Heart left ventricle (tissue), 13 donors: ENCODE measurements around the gene NOS1AP.

Experiments
- CTCF ChIP-seq, 12 donors: fragments of 200-600 bp; sonication (generic) in 4 of 12; IDR thresholded peaks; one replicate each; pipeline versions ENCODE4 v1.5.0 to v1.8.0; 2018 to 2022; ENCODE audit warnings: antibody characterized with exemption in 12 of 12, mild to moderate bottlenecking in 5 of 12
- POLR2A ChIP-seq, 2 donors: fragments of 450-650 bp; IDR thresholded peaks; one replicate each; pipeline ENCODE4 v1.6.1; 2017; ENCODE audit warnings: antibody characterized with exemption in 2 of 2, mild to moderate bottlenecking in 2 of 2, moderate library complexity in 2 of 2
- donor health status: ischemic (EF 13 %, LVEDD 7.1; RV severe dilation, severe dysfunction).
- donor health status: DM: no; HTN: yes; CAD: no.
- donor health status: DM: no; HTN: no; CAD: no.
- donor health status: ischemic (EF 25% LVEDD 6.9; RV normal size, moderate dysfunction).
- donor health status: ischemic (EF 25% LVEDD 5.7; RV mildly dilated, moderate dysfunction).
- donor health status: ischemic (EF 35%, LVEDD 5.7; RV mildly dilated, moderate dysfunction).
- donor health status: nonischemic (EF 11% LVEDD 7.7; RV severe dilation, severe dysfunction).
- donor health status: DM: yes; HTN: yes; CAD: no.
- donor health status: PGD.
- donor health status: ischemic (EF 29% LVEDD 5.4; RV normal size, mild dysfunction).
- donor health status: nonischemic (EF 23%, LVEDD 6.1; RV moderate dilation, normal function).

DNA sequence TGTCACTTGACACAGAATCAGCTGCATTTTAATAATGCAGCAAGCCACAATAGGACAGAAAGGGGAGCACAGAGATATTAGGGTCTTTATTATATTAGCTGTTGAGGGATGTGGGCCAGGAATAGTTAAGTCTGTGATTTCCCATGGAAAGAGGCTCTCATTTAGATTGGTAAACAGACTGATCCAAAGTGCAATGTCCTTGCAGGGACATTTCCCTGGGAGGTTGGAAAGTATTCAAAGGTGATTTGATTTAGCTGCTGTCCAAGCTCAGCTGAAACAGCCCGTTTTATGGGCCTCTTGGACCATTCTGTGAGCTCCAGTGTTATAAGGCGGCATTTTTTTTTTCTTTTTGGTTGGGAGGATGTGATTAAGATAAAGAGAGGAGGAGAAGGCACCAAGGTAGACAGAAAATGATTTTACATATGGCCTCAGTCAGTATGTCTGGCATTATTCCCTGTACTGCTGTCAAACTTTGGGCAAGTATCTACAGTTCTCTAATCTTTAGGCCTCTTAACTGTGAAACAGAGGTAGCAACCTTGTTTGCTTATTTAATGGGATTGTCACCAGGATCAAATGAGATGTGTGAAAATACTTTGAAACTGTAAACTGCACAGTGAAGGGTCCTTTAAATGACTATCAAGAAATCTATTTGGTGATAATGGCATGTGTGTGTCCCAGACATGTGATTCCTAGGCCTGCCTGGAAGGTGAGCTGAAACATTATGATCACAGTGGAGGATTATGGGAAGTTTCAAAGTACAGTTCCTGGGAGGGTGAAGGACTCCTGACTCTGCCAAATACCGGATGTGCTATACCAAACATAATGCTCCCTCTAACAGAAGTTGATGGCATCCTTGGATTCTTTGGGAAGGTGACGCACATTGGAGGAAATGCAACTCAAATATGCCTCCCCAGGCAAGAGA lies 62.2 kb downstream of the NOS1AP start:
- TF ChIP-seq CTCF (IDR thresholded peaks at IDR 0.05) (no peak), POLR2A (IDR thresholded peaks at IDR 0.05) (no peak)
